ENCODE data around the gene FAM98C.

GRCh38 chr19:38425222-38425809, 22.4 kb downstream of the FAM98C start:
- TF ChIP-seq CTCF (IDR thresholded peaks at IDR 0.05), result no peak
- TF ChIP-seq POLR2A (IDR thresholded peaks at IDR 0.05), result no peak
